Measurements from ENCODE around the gene C20orf204. TPM values are rescaled to one million over a fixed set of nuclear protein-coding genes. Genes with fewer than 3 reads are reported as not detected.

The C20orf204 gene
- polyA plus RNA-seq, 4 donors: 0.37 to 1.4 (median 0.77) TPM

DNA sequence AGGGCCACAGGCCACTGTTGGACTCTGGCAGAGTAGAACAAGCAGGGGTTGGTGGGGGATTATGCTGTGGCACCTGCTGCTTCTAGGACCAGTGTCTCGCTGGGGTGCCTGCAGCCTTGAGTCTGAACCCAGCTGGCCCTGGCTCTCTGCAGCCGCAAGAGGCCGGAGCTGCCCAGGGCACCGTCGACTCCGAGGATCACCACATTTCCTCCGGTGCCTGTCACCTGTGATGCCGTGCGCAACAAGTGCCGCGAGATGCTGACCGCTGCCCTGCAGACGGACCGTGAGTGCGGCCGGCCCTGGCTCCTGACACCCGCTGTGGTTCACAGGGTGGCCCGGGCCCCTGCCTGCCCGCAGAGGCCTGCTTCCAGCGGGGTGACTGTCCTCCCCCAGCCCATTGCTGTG lies 33.2 kb downstream of the C20orf204 start:
- no peak for DNase-seq (ENCODE audit: low read depth in 4 of 4, low spot score in 3 of 4)

DNA sequence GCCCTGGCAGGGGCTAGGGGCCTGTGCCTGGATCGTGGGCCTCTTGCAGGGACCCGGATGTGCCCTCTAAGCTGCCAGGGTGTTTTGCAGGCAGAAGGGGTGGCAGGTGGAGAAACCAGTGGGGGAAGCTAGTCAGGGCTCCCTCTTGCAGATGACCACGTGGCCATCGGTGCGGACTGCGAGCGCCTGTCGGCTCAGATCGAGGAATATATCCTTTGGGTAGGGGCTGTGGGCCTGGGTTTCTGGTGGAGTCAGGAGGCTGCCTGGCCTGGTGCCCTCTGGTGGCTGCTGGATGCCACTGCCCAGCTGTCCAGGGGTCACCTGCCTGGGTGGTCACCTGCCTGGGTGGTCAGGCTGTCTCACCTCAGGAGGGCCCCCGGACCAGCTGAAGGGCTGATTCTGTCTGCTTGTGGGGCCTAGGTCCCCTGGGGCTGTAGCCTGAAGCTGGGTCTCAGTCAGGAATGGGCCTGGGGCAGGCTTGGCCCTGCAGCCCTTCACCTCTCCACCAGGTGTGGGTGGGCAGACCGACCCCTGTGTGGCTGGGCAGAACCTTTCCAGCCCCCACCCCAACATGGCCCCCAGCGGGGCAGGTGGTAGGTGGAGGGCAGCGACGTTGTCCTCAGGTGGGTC lies 33.7 kb downstream of the C20orf204 start:
- DNase-seq (ENCODE audit: low read depth in 4 of 4, low spot score in 3 of 4): no peak

DNA sequence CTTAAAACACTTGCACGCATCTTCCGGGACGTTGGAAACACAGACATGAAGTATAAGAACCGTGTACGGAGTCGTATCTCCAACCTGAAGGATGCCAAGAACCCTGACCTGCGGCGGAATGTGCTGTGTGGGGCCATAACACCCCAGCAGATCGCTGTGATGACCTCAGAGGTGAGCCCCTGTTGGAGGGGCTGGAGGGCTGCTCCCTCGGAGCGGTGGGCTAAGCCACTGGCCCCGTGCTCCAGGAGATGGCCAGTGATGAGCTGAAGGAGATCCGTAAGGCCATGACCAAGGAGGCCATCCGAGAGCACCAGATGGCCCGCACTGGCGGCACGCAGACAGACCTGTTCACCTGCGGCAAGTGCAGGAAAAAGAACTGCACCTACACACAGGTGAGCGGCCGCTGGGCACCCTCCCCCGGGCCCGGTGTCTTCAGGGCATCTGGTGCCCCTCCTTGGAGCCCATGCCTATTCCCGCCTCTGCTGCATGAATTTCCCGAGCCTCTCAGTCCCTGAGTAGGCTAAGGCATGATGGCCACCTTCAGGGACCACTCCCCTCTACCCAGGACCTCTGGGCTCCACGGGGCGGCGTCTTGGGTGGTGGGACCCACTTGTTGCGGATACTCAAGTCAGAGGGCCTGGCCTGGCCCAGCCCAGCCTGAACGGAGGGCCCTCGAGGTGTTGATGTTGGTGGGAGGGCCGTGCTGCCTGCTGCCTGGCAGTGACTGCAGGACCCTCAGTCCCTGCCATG lies 34.4 kb downstream of the C20orf204 start:
- DNase-seq (ENCODE audit: low read depth in 4 of 4, low spot score in 3 of 4): no peak

DNA sequence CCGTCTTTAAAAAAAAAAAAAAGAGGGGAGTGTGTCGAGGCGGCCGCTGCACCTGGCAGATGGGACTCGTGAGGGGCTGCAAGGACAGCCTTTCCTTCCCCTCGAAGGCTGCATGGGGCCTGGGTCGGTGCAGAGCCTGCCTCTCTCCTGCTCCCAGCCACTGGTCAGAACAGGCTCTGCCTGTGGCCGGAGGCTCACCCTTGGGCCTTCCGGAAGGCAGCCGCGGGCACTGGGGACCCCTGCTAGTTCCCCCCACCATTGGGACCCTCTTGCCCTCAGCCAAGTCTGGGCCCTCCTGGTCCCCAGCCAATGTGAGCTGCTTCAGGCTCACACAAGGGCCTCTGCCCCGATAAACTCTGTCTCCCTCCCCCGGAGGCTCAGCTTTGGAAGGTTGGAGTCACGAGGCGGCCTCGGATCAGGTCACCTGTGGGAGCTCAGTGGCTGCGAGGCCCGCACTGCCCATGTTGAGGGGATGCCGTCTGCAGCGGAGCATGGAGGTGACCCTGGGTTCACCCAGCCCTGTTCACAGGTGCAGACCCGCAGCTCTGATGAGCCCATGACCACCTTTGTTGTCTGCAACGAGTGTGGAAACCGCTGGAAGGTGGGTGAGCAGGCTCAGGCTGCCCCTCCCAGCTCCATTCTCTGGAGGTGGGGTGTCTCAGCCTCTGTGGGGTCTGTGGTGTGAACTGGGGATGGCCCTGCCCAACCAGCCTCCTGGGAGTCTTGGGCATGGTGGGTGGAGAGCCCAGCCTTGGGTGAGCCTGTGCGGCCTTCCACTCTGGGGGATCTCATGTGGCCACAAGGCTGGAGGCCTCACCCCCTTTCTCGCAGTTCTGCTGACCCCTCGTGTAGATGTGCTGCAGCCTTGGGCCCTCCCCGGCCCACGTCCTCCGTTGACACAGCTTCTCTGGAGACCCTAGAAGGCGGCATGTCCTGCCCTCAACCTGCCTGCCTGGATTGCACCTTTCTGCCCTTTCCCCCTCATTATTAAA lies 35.7 kb downstream of the C20orf204 start:
- no peak for DNase-seq (ENCODE audit: low read depth in 4 of 4, low spot score in 3 of 4)

DNA sequence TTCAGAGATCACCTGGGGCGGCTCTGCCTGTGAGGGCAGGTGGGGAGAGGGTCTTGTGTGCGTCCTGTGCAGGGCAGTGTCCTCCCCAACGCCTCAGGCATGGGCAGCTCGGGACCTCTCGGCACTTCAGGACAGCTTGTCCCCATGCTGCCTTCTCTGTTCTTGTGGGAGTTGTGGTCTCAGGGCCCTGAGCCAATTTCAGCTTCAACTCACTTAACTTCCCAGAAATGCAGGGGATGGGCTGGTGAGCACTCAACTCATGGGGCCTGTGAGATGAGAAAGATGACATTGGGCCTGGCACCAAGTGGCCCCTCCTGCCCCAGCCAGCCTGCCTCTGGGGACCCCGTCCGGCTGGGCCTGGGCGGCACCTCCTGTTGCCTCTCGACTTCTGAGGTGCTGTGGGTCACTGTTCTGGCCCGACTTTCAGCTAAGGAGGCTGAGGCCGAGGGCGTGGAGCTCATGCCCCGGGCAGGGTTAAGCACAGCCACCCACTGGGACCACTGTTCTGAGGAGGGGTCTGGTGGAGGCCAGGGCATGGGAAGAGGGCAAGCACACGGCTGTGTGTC lies 36.6 kb downstream of the C20orf204 start:
- DNase-seq (ENCODE audit: low read depth in 4 of 4, low spot score in 3 of 4): no peak

DNA sequence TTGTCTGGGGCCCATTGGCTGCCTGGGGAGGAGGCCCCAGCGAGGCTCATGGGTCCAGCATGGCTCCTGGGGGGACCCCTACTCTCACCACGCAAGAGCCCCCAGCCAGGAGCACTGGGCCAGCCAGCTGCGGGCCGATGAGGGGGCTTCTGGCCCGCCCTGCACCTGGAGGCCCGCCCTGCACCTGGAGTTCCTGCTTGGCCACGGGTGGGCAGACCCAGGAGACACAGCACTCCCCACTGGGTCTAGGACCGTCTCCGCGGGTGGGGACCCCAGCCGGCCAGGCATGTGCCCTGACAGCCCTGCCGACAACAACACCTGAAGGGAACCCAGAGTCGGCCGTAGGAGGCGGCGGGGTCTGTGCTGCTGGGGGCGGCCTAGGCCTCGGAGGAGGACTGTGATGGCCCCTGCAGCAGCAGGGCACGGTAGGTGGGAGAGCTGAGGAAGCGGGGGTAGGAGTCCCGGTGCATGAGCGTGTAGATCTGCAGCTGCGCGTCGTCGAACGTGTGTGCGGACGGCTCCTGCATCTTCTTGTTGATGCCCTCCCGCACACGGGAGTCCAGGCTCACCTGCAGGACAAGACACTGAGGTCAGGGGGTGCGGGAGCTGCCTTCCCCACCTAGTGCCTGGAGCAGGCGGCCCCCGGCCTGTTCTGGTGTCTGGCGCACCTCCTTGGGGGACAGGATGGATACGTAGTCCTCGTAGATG lies 37.6 kb downstream of the C20orf204 start:
- no peak for DNase-seq (ENCODE audit: low read depth in 4 of 4, low spot score in 3 of 4)

DNA sequence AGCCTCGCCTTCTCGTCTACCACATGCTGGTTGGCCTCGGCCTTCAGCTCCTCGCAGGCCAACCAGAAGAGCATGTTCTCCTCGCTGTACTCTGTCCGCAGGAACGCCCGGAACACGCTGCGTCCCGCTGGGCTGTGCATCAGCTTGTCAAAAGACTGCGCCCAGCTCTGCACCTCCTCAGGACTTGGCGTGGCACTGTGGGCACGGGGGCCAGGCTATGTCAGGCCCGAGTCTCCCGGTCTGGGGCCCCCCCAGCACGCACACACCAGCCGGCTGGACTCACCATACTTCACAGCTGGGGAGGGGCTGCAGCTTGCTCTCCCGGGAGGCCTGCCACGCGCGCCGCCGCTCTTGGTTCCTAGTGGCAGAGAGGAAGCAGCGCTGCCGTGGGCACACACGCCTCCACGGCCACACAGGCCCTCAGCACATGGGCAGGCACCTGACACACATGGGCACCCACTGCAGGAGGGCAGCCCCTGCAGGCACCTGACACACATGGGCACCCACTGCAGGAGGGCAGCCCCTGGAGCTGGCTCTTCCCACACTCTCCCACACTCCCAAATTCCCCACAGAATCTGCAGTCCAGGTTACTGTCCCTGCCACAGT lies 38.3 kb downstream of the C20orf204 start:
- DNase-seq (ENCODE audit: low read depth in 4 of 4, low spot score in 3 of 4): no peak

DNA sequence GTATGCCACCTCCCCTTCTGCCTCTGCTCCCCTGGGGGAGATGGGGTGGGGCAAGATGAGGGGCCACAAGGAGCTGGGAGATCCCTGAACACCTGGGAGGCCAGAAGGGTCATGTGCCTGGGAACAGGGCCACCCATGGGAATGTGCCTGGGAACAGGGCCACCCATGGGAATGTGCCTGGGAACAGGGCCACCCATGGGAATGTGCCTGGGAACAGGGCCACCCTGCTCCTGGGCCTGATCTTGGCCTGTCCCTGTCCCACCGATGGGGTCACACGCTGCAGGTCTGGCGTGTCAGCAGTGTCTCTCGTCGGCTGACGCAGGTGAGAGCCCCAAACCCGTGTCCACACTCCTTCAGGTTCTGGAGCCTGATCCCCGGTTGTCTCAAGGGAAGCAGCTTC lies 39.0 kb downstream of the C20orf204 start:
- DNase-seq (ENCODE audit: low read depth in 4 of 4, low spot score in 3 of 4): no peak

DNA sequence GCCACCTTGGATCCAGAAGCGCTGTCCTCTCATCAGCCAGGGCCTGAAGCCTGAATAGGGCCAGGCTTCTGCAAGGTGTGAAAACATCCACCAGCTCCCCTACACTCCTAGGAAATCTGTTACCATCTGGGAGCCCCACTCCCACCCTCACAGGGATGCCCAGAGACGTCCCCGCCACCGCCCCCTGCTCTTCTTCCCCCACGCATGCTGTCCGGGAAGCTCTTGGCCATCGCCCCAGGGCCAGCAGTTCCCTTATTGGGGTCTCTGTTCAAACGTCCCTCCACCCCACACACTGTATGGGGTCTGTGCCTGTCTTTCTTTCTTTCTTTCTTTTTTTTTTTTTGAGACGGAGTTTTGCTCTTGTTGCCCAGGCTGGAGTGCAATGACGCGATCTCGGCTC lies 39.6 kb downstream of the C20orf204 start:
- DNase-seq (ENCODE audit: low read depth in 4 of 4, low spot score in 3 of 4): no peak

DNA sequence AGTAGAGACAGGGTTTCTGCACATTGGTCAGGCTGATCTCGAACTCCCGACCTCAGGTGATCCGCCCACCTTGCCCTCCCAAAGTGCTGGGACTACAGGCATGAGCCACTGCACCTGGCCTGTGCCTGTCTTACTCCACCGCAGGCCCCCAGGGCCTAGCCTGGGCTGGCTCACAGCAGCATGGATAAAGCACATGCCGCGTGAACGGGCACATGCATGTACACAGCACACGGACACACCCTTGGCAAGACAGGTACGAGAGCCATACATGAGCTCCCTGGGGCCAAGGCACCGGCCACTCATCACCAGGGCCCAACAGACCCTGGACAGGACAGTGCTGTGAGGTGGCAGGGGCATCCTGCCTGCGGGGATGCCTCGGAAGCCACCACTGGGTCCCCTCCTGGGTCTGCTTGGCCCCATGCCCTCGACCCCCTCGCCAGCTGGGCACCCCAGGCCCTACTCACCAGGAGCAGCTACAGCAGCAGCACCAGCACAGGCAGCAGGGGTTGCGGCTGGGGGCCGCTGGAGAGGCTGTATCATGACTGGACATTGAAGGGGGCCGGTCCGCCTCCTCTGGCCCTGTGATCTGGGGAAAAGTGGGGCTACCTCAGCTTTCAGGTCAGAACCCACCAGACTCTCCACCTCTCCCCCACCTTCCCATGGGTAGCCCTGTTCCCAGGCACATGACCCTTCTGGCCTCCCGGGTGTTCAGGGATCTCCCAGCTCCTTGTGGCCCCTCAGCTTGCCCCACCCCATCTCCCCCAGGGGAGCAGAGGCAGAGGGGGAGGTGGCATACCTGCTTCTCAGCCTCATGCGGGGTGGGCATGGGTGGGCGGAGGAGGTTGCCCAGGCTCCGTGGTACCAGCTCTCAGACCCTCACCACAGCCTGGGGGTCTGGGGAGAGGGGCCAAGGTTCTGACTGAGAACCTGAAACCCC lies 40.3 kb downstream of the C20orf204 start:
- DNase-seq (ENCODE audit: low read depth in 4 of 4, low spot score in 3 of 4): no peak

DNA sequence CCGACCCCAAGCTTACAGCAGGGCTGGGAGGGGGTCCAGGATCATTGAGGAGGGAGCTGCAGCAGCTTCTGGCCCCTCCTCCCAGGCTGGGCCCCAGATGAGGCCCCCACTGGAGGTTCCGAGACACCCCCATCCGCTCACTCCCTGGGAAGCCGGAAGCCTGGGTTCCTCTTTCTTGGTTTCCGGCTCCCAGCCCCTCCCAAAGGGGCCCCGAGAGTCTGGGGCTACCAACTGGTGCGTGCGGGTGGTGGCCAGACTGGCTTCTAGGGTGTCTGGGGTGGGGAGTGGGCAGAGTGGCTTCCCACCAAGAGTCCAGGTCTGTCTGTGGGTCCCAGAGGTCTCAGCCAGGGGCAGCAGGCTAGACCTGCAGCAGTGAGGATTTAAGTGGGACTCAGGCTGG lies 41.1 kb downstream of the C20orf204 start:
- no peak for DNase-seq (ENCODE audit: low read depth in 4 of 4, low spot score in 3 of 4)

DNA sequence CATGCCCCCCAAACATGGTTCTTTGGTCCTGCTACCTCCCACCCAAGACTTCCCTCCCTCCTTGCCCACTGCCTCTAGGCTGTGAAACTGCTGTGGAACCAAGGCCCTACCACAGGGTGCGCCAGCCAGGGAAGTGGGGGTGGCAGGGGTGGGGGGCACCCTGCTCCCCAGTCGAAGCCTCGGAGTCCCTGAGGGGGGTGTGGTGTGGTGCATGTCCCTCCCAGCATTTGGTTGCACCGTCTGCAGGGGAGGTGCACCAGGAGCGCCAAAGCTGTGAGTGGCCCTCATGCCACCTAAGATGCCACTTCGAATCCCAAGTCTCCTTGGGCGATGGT lies 41.5 kb downstream of the C20orf204 start:
- no peak for DNase-seq (ENCODE audit: low read depth in 4 of 4, low spot score in 3 of 4)

DNA sequence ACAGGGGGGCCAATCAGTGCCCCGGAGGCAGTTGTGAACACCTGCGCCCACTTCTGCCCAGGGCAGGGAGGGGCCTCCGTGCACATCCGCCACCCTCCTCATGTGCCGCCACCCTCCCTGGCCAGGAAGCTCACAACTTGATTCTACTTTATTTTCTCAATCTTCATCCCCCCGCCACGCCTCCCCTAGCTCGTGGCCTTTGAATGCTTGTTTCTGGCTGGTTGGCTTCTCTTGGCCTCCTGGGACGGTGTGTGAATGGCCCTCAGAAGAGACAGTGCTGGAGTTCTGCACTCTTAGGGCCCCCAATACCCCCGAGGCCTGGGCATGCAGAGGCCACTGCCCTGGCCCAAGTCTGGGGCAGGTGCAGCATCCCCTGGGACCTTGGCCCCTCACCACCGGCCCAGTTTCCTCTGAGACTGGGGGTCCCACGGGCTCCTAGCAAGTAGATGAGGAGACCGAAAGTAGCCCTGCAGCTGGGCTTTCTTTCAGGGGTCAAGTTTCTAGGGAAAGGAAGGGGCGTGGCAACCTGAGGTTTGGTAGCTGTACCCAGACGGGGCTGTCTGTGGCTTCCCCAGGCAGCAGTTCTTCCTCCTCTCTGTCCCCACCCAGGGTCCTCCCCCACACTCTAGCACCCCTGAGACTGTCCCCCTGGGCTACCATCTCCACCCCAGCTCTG lies 42.0 kb downstream of the C20orf204 start:
- DNase-seq (ENCODE audit: low read depth in 4 of 4, low spot score in 3 of 4): no peak

DNA sequence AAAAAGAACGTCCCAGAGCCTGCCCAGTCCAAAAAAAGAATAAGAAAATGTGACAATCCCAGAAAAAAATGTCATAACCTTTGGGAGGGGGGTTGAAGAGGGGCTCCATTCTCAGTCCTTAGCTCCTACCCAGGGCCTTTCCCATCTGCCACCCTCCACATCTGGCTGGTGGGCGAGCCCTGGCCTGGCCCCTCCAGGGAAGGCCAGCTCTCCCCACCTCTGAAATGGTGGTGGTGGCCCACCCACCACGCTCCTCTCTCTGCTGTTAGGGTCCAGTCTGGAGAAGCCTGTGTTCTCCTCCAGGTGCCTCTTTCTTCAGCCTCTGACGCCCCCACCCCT lies 42.9 kb downstream of the C20orf204 start:
- no peak for DNase-seq (ENCODE audit: low read depth in 4 of 4, low spot score in 3 of 4)

DNA sequence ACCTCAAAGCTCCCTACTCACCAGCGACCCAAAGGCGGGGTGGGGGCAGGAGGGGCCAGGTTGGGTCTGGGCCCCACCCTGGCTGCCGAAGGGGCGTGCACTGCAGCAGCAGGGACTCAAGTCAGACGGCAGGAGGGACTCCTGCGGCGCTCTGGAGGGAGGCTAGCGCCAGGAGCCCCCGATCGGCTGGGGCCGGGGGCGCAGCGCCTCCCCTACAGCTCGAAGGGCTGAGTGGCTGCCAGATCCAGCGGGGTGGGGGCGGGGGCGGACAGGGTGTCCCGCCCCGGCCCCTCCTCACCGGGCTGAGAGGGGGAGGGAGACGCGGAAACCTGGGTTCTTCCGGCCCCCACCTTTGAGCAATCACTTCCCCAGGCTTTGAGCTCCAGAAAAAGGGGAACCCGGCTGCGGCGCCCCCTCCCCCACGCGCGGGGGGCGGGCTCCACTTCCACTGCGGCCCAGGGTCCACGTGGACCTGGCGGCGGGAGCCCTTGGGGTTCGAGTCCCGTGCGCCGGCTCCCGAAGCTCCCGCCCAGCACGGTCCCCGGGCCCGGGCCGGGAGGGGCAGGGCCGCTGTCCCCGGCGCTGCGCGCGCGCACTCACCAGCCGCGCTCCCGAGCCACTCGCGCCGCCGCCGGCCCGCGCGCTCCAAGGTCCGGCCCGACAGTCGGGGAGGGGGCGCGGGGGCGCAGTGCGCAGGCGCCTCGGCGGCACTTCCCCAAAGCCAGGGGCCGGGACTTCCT lies 43.5 kb downstream of the C20orf204 start, which contains the start of gene RGS19:
Gene RGS19 (minus strand): TSS at position 246 of the 740 bp plus-strand sequence. CDS start 2,632 bp downstream, outside the sequence.
- DNase-seq (ENCODE audit: low read depth in 4 of 4, low spot score in 3 of 4): no peak

DNA sequence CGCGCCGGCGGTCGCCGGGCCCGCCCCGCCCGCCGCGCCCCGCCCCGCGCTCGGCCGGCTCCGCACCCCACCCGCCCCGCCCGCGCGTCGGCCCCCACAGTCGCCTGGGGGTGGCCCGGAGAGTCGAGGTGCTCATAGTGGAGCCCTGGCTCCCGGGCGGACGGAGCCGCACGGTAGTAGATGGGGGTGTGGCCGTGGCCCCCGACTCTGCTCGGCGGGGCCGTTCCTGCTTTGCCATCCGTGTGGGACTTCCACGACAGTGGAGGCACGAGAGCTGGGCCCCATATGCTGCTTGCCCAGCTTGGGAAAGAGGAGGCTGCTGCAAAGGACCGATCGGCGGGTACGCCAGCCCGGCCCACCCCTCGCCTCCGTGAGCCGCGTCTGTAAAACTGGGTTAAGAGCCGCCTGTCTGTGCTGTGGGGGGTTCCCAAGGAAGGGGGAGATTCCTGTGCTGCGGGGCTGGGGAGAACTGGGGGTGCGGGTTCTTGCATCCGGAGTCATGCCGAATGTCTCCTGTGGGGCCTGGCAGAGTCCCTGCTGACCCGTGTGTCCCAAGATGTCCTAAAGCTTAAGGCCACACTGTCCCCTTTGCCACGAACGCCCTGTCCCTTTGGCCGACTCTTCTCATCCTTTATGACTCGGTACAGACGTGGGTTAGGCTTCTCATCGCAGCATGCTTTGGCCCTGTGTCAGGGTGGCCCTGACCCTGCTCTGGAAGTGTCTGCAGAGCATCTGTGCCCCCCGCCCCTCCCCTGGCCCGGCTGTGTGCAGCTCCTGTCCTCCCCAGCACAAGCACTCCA lies 44.2 kb downstream of the C20orf204 start, which contains the start of gene OPRL1:
Gene OPRL1 (plus strand): TSS at position 70 of the 800 bp plus-strand sequence. CDS start 12,639 bp downstream, outside the sequence.
- DNase-seq (ENCODE audit: low read depth in 4 of 4, low spot score in 3 of 4): no peak

Data from left renal pelvis (tissue), 4 donors.